ENCODE measurements around the gene EZR. TPM values are rescaled to one million over a fixed set of nuclear protein-coding genes. Genes with fewer than 3 reads are reported as not detected.
A peak's percentile ranks its signal among the peaks of the same experiment; 100 is the strongest.

EZR gene
- total RNA-seq, 2 donors from 2014 or later: 118 to 222 TPM

DNA sequence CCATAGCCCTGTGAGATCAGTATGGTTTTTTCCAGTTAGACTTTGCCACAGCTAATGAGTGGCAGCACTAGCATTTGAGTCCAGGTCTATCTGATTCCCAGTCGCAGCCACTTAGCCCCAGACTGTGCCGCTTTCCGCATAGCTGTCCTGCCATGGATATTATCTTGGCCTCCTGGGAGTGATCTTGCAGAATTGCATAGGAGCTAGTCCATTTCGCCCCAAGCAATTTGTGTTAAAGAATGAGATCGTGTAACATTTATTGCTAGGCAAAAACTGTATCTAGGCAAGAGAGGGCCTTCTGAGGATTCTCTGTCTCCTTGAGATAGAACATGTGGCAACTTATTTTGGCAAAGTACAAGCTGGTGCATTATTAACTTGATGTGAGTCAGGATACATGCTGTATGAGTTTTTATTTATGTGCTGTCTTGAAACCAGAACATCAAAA, 74.2 kb downstream of the EZR start:
- DNase-seq (ENCODE audit: low spot score): no peak

DNA sequence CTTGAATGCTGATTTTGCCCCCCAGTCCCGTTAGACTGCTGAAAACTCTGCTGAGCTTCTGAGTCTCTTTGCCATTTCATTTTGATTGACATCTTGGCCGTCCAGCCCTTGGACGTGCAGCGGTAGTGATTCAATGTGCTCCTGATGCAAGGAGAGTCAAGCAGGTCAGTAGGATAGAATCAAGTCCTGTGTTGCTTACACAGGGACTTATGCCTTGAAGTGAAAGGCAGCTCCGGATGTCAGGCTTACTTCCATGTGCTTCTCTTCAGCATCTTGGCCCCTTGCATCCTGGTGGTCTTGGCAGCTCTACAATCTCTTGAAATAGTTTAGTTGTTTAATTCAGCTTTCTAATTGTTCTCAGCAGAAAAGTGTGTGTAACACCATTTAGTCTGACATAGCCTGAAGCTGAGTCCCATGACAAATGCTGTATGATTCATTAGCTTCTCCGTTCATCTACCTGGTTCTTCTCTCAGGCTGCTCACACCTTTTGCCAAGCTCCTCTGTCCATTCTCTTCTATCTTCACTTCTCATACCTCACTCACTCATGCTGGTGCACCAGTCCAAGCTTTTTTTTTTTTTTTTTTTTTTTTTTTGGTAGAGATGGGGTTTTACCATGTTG, 76.0 kb downstream of the EZR start:
- intact Hi-C loops (cut with DNase I): no loop called here
- 55% methylated on average over 6 of the region's 6 CpGs for WGBS

More for the DNA sequence above, 74.2 kb downstream of the EZR start:
- Histone ChIP-seq H3K27me3 (replicated peaks; ENCODE audit: insufficient read depth) (no peaks in the 10 kb centered on the region), H3K4me3 (no peak overlapping the region), H3K4me1 (replicated peaks) (no peaks in the 10 kb centered on the region), H3K9me3 (no peaks in the 10 kb centered on the region), H3K27ac (no peak overlapping the region), H3K36me3 (no peaks in the 10 kb centered on the region)
- intact Hi-C loops (cut with DNase I): no loop called here
- TF ChIP-seq, protein P1, sequence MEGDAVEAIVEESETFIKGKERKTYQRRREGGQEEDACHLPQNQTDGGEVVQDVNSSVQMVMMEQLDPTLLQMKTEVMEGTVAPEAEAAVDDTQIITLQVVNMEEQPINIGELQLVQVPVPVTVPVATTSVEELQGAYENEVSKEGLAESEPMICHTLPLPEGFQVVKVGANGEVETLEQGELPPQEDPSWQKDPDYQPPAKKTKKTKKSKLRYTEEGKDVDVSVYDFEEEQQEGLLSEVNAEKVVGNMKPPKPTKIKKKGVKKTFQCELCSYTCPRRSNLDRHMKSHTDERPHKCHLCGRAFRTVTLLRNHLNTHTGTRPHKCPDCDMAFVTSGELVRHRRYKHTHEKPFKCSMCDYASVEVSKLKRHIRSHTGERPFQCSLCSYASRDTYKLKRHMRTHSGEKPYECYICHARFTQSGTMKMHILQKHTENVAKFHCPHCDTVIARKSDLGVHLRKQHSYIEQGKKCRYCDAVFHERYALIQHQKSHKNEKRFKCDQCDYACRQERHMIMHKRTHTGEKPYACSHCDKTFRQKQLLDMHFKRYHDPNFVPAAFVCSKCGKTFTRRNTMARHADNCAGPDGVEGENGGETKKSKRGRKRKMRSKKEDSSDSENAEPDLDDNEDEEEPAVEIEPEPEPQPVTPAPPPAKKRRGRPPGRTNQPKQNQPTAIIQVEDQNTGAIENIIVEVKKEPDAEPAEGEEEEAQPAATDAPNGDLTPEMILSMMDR (IDR thresholded peaks at IDR 0.05): no peak
- TF ChIP-seq POLR2AphosphoS5 (IDR thresholded peaks at IDR 0.05) (no peak), POLR2A (IDR thresholded peaks at IDR 0.05) (no peak)
- WGBS: 46% methylated on average over 5 of the region's 5 CpGs

DNA sequence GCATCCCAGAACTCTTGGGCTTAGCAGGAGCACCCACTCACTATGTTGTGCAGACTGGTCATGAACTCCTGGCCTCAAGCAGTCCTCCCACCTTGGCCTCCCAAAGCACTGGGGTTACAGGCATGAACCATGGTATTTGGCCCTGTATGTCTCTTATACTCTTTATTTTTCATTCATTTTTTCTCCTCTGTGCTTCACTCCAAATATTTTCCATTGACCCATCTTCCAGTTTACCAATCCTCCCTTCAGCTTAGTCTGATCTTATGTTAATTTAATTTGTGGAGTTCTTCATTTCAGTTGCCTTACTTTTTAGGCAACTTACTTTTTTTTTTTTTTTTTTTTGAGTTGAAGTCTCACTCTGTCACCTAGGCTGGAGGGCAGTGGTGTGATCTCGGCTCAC, 79.5 kb downstream of the EZR start:
- Histone ChIP-seq H3K27me3 (replicated peaks; ENCODE audit: insufficient read depth) (no peaks in the 10 kb centered on the region), H3K4me3 (no peak overlapping the region), H3K4me1 (replicated peaks) (no peaks in the 10 kb centered on the region), H3K9me3 (no peaks in the 10 kb centered on the region), H3K36me3 (no peaks in the 10 kb centered on the region), H3K27ac (no peak overlapping the region)
- no peak for DNase-seq (ENCODE audit: low spot score)
- 95% methylated on average over 1 of the region's 1 CpG for WGBS
- TF ChIP-seq POLR2A (IDR thresholded peaks at IDR 0.05): no peak
- intact Hi-C loops (cut with DNase I): no loop called here

More for the DNA sequence above, 76.0 kb downstream of the EZR start:
- TF ChIP-seq POLR2A (IDR thresholded peaks at IDR 0.05) (no peak), POLR2AphosphoS5 (IDR thresholded peaks at IDR 0.05) (no peak)
- TF ChIP-seq, protein P1 (IDR thresholded peaks at IDR 0.05): no peak
- Histone ChIP-seq H3K27ac (no peak overlapping the region), H3K4me1 (replicated peaks) (no peaks in the 10 kb centered on the region), H3K9me3 (no peaks in the 10 kb centered on the region), H3K36me3 (no peaks in the 10 kb centered on the region), H3K27me3 (replicated peaks; ENCODE audit: insufficient read depth) (no peaks in the 10 kb centered on the region), H3K4me3 (no peak overlapping the region)
- no peak for DNase-seq (ENCODE audit: low spot score)

DNA sequence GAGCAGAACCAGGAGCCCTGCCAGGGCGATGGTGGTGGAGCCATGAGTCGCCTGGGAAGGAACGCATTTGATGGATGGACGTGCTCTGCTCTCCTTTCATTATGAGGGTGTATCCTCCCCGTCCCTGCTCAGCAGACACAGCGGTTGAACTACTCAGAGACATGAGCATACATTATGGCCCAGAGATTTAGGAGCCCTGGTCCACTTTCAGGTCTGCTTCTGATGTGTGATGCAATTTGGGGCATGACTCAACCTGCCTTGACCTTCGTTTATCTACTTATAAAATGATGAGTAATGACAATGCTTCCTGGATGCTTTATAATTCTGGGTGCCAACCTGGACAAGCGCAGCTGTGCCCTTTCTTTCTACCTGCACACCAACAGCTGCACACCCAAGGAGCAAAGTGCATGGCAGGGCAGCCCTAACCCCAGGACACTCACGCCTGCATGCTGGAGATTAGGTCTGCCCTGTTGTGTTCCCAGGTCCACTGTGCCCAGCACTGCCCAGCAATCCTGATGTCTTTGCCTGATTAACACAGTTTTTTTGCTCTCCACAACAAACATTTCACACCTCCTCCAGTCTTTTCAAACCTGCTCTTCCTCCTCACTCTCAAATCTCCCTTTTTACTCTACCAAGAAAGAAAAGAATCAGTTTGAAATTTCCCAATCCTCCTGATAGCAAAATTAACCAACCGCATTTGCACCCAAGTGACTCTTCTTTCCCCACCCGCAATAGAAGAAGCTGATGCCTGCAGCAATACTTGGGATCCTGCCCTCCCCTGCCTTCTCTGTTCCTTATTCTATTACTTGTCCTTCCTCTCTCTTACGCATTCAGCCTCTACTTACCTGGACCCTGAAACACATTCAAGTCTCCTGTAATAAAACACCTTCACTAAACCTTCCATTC, 81.2 kb downstream of the EZR start:
- Histone ChIP-seq H3K36me3 (no peaks in the 10 kb centered on the region), H3K4me1 (replicated peaks) (no peaks in the 10 kb centered on the region), H3K4me3 (no peak overlapping the region), H3K9me3 (no peaks in the 10 kb centered on the region), H3K27ac (no peak overlapping the region), H3K27me3 (replicated peaks; ENCODE audit: insufficient read depth) (no peaks in the 10 kb centered on the region)
- intact Hi-C loops (cut with DNase I): no loop called here
- DNase-seq (ENCODE audit: low spot score): peak; percentile 64
- WGBS: 65% methylated on average over 12 of the region's 12 CpGs
- peak; percentile 79 for TF ChIP-seq POLR2AphosphoS5 (IDR thresholded peaks at IDR 0.05)
- TF ChIP-seq, protein P1 (IDR thresholded peaks at IDR 0.05): no peak

DNA sequence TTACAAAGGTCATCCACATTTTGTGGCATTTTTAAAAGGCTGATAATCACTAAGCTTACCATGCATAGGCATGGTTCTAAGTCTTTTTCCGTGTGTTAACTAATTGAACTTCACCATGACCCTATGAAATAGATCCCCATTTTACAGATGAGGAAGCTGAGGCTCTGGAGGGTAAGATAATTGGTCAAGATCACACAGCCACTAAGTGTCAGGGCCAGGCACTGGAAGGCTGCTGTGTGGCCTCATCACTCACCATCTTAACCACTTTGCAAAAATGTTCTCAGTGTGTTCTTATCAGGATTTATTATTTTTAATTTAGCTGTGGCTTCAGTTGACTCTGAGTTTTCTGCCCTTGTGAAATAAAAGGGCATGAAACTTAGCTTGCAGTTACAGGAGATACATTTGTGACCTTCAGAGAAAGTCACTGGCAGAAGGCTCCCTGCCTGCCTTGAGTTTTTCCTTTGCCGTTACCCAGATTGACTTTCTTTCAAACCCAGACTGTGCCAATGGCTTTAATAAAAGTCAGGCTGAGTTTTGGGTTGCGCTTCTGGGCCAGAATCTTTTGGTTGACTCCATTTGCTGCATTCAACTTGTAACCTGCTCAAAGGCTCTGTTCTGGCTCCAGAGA, 82.0 kb downstream of the EZR start:
- Histone ChIP-seq H3K9me3 (no peaks in the 10 kb centered on the region), H3K4me3 (no peak overlapping the region), H3K27me3 (replicated peaks; ENCODE audit: insufficient read depth) (no peaks in the 10 kb centered on the region), H3K36me3 (no peaks in the 10 kb centered on the region), H3K27ac (no peak overlapping the region), H3K4me1 (replicated peaks) (no peaks in the 10 kb centered on the region)
- no peak for DNase-seq (ENCODE audit: low spot score)
- intact Hi-C loops (cut with DNase I): no loop called here
- TF ChIP-seq POLR2AphosphoS5 (IDR thresholded peaks at IDR 0.05) (no peak), POLR2A (IDR thresholded peaks at IDR 0.05) (no peak)
- TF ChIP-seq, protein P1 (IDR thresholded peaks at IDR 0.05): no peak
- 72% methylated on average over 3 of the region's 3 CpGs for WGBS
